IMR-90 (cell line): ENCODE measurements around the gene NF1.

Experiments used
- BHLHE40 ChIP-seq: fragments of 150-350 bp; IDR thresholded peaks from 2 replicates; pipeline ENCODE4 v1.6.1; 2016; ENCODE audit warnings: mild to moderate bottlenecking, low read depth, low read length
- CEBPB ChIP-seq: IDR thresholded peaks from 2 replicates; pipeline ENCODE4 v1.6.1; 2012; ENCODE audit warnings: low read depth, low read length, improper control_type of control experiment
- ELK1 ChIP-seq: fragments of 150-350 bp; IDR thresholded peaks from 2 replicates; pipeline ENCODE4 v1.6.1; 2016; ENCODE audit warnings: low read depth, mild to moderate bottlenecking, low read length, moderate library complexity, borderline replicate concordance
- MAFK ChIP-seq: IDR thresholded peaks from 2 replicates; pipeline ENCODE4 v1.6.1; 2012; ENCODE audit warnings: low read depth, low read length, improper control_type of control experiment
- MXI1 ChIP-seq: IDR thresholded peaks from 2 replicates; pipeline ENCODE4 v1.6.1; 2012; ENCODE audit warnings: low read depth, mild to moderate bottlenecking, low read length, moderate library complexity, borderline replicate concordance
- POLR2A ChIP-seq: IDR thresholded peaks from 2 replicates; pipeline ENCODE4 v1.6.1; 2012; ENCODE audit warnings: mild to moderate bottlenecking, low read depth, low read length
- RCOR1 ChIP-seq: IDR thresholded peaks from 2 replicates; pipeline ENCODE4 v1.6.1; 2012; ENCODE audit warnings: mild to moderate bottlenecking, low read length, improper control_type of control experiment; ENCODE audit not compliant: insufficient replicate concordance
- TF ChIP-seq, protein P1 (sequence below): conservative IDR thresholded peaks from 2 replicates; pipeline ENCODE4 v1.5.1; 2012; ENCODE audit warnings: mild to moderate bottlenecking, low read depth, low read length, improper control_type of control experiment
- TF ChIP-seq, protein P2 (sequence below): fragments of 150-350 bp; IDR thresholded peaks from 2 replicates; pipeline ENCODE4 v1.6.1; 2017; ENCODE audit warnings: mild to moderate bottlenecking, antibody characterized with exemption, low read length, low read depth

- TF ChIP-seq, protein P1, sequence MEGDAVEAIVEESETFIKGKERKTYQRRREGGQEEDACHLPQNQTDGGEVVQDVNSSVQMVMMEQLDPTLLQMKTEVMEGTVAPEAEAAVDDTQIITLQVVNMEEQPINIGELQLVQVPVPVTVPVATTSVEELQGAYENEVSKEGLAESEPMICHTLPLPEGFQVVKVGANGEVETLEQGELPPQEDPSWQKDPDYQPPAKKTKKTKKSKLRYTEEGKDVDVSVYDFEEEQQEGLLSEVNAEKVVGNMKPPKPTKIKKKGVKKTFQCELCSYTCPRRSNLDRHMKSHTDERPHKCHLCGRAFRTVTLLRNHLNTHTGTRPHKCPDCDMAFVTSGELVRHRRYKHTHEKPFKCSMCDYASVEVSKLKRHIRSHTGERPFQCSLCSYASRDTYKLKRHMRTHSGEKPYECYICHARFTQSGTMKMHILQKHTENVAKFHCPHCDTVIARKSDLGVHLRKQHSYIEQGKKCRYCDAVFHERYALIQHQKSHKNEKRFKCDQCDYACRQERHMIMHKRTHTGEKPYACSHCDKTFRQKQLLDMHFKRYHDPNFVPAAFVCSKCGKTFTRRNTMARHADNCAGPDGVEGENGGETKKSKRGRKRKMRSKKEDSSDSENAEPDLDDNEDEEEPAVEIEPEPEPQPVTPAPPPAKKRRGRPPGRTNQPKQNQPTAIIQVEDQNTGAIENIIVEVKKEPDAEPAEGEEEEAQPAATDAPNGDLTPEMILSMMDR: no peak
- TF ChIP-seq RCOR1 (no peak), MXI1 (no peak), MAFK (no peak), CEBPB (no peak), ELK1 (no peak), BHLHE40 (no peak), POLR2A (no peak)
- TF ChIP-seq, protein P2, sequence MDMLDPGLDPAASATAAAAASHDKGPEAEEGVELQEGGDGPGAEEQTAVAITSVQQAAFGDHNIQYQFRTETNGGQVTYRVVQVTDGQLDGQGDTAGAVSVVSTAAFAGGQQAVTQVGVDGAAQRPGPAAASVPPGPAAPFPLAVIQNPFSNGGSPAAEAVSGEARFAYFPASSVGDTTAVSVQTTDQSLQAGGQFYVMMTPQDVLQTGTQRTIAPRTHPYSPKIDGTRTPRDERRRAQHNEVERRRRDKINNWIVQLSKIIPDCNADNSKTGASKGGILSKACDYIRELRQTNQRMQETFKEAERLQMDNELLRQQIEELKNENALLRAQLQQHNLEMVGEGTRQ: no peak
Measured at GRCh38 chr17:31062346-31062745, 32.4 kb upstream of the NF1 start.
